ENCODE results near the gene RNF182.
"Not testable (repeated sequence)": the region's sequence is repeated elsewhere in the genome, so short reads cannot be mapped to it uniquely, and the experiment has no call there.

RNF182 gene

DNA sequence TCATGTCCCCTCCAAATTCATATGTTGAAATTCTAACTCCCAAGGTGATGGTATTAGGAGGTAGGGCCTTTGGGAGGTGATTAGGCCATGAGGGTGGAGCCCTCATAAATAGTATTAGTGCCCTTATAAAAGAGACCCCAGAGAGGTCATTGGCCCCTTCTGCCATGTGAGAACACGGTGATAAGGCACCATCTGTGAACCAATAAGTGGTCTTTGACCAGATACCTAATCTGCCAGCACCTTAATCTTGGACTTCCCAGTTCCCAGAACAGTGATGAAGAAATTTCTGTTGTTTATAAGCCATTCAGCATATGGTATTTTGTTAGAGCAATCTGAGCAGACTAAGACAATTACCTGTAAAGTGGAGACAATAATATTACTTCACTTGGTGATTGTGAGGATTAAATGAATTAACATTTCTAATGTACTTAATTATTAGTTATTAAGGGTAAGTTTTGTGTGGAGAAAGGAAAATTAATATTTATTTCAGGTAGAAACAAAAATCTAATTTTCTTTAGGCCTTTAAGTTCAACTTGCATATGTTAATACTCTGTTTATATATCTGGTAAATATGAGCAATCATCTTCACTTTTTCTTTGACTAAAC, 7.1 kb downstream of the RNF182 start:
- Histone ChIP-seq H3K4me1 (ENCODE audit: control insufficient read depth, insufficient read depth, low read length) (no peaks in the 10 kb centered on the region; the same call in 1 of the 2 replicates), H3K36me3 (ENCODE audit: control insufficient read depth, insufficient read depth, low read length) (no peaks in the 10 kb centered on the region), H3K27me3 (ENCODE audit: control insufficient read depth, insufficient read depth, low read length) (no peaks in the 10 kb centered on the region), H3K9me3 (ENCODE audit: control insufficient read depth, insufficient read depth, low read length) (no peaks in the 10 kb centered on the region), H3K4me3 (ENCODE audit: low read length) (no peak overlapping the region), H3K27ac (ENCODE audit: low read length) (no peak overlapping the region)
- no peak for DNase-seq (ENCODE audit: low read depth, low spot score)
- no CpG with 5 or more reads among the region's 1 CpG for whole genome bisulfite sequencing (ENCODE audit: insufficient coverage, insufficient read length)

DNA sequence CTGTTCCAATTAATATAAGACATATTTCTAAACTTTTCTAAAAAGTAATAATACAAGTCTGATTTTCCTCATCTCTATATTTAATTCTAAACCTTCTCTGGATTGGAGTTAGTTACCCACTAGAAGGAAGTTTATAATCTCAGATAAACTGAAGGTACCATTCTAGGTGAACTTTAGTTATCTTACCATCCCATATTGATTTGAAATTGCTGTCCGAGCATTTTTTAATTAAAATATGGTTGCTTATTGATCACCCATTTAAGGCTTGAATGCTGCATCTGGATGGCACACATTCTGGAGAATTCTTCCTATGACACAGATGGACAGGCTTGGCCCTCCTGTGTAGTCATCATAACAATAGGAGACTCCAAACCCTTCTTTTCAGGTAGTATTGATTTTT, 8.0 kb downstream of the RNF182 start:
- WGBS (ENCODE audit: insufficient coverage, insufficient read length), result no CpG with 5 or more reads among the region's 1 CpG
- H3K4me3 ChIP-seq (ENCODE audit: low read length), result no peak overlapping the region
- no peaks in the 10 kb centered on the region; the same call in 1 of the 2 replicates for H3K4me1 ChIP-seq (ENCODE audit: control insufficient read depth, insufficient read depth, low read length)
- no peak overlapping the region for H3K27ac ChIP-seq (ENCODE audit: low read length)
- no peaks in the 10 kb centered on the region for H3K36me3 ChIP-seq (ENCODE audit: control insufficient read depth, insufficient read depth, low read length)
- no peaks in the 10 kb centered on the region for H3K9me3 ChIP-seq (ENCODE audit: control insufficient read depth, insufficient read depth, low read length)
- DNase-seq (ENCODE audit: low read depth, low spot score), result no peak
- no peaks in the 10 kb centered on the region for H3K27me3 ChIP-seq (ENCODE audit: control insufficient read depth, insufficient read depth, low read length)

DNA sequence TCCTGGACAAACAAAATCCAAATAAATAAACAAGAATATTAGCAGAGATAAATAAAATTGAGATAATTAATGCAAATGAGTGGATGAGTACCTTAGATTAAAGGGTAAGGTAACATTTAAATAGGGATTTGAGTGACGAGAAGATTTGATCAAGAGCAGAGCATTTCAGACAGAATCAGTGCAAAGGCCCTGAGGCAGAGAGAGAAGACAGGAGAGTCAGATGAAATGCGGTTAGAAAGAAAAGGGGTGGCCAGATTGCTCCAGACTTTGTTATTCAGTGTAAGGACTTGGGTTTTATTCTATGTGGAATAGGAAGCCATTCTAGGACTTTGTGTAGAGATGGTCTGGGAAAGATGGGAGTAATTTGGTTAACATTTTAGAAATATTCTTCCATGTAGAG, 10.0 kb downstream of the RNF182 start:
- 100% methylated on average over 1 of the region's 2 CpGs for WGBS (ENCODE audit: insufficient coverage, insufficient read length)
- Histone ChIP-seq H3K36me3 (ENCODE audit: control insufficient read depth, insufficient read depth, low read length) (no peaks in the 10 kb centered on the region), H3K4me3 (ENCODE audit: low read length) (no peak overlapping the region), H3K27ac (ENCODE audit: low read length) (no peak overlapping the region), H3K27me3 (ENCODE audit: control insufficient read depth, insufficient read depth, low read length) (no peaks in the 10 kb centered on the region), H3K9me3 (ENCODE audit: control insufficient read depth, insufficient read depth, low read length) (no peaks in the 10 kb centered on the region), H3K4me1 (ENCODE audit: control insufficient read depth, insufficient read depth, low read length) (no peaks in the 10 kb centered on the region)
- no peak for DNase-seq (ENCODE audit: low read depth, low spot score)

DNA sequence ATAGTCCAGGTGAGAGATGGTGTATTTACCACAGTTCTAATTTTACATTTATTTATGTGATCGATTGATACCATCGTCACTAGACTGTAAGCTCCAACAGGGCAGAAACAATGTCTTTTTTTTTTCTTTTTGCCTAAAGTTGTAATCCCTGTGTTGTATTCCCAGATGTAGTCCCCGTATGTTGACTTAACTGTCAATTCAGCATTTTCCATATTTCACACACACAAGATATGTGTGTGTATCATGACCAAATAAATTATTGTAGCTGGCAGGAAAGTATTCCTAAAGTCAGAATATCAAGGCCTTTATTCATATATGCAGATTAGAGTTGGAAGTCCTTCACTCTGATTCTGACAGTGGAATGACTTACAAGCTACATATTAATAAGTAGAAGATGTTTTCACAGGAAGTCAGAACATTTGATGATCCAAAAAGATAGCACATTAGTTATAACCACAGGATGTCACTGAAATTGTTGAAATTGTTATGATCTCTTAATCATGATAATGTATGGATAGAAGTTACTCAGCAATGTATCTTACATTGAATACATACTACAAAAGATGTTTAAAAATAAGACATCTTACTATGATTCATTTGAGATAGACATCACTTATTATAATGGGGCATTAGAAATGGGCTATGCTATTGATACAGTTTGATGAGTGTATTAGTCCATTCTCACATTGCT, 10.6 kb downstream of the RNF182 start:
- WGBS (ENCODE audit: insufficient coverage, insufficient read length), result no CpG with 5 or more reads among the region's 3 CpGs
- Histone ChIP-seq H3K36me3 (ENCODE audit: control insufficient read depth, insufficient read depth, low read length) (no peaks in the 10 kb centered on the region), H3K9me3 (ENCODE audit: control insufficient read depth, insufficient read depth, low read length) (no peaks in the 10 kb centered on the region), H3K27ac (ENCODE audit: low read length) (no peak overlapping the region), H3K27me3 (ENCODE audit: control insufficient read depth, insufficient read depth, low read length) (no peaks in the 10 kb centered on the region), H3K4me3 (ENCODE audit: low read length) (no peak overlapping the region), H3K4me1 (ENCODE audit: control insufficient read depth, insufficient read depth, low read length) (no peaks in the 10 kb centered on the region)
- no peak for DNase-seq (ENCODE audit: low read depth, low spot score)

DNA sequence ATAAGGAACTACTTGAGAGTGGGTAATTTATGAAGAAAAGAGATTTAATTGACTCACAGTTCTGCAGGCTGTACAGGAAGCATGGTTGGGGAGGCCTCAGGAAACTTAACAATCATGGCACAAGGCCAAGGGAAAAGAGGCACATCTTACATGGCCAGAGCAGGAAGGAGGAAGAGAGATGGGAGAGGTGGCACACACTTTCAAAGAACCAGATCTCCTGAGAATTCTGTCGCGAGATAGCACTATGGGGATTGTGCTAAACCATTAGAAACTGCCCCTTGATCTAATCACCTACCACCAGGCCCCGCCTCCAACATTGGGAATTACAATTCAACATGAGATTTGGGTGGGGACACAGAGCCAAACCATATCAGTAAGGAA, 11.1 kb downstream of the RNF182 start:
- H3K36me3 ChIP-seq (ENCODE audit: control insufficient read depth, insufficient read depth, low read length); H3K4me1 ChIP-seq (ENCODE audit: control insufficient read depth, insufficient read depth, low read length); H3K4me3 ChIP-seq (ENCODE audit: low read length); H3K27ac ChIP-seq (ENCODE audit: low read length); H3K9me3 ChIP-seq (ENCODE audit: control insufficient read depth, insufficient read depth, low read length); H3K27me3 ChIP-seq (ENCODE audit: control insufficient read depth, insufficient read depth, low read length); DNase-seq (ENCODE audit: low read depth, low spot score): not testable (repeated sequence)
- WGBS (ENCODE audit: insufficient coverage, insufficient read length), result no CpG with 5 or more reads among the region's 3 CpGs

DNA sequence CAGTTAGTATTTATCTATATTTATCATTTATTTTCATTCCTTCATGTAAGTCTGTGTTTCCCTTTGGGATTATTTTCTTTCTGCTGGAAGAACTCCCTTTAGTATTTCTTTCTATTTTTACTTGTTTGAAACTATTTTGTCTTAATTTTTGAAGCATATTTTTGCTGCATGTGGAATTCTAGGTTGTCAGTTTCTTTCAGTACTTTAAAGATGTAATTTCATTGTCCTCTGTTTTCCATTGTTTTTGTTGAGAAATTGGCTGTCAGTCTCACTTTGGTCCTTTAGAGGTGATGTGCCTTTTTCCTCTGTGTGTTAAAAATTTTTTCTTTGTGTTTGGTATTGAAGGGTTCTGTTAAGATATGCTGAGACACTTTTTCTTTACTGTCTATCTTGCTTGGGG, 17.1 kb downstream of the RNF182 start:
- no peak for DNase-seq (ENCODE audit: low read depth, low spot score)
- Histone ChIP-seq H3K27ac (ENCODE audit: low read length) (no peak overlapping the region), H3K9me3 (ENCODE audit: control insufficient read depth, insufficient read depth, low read length) (no peaks in the 10 kb centered on the region), H3K36me3 (ENCODE audit: control insufficient read depth, insufficient read depth, low read length) (no peaks in the 10 kb centered on the region), H3K4me1 (ENCODE audit: control insufficient read depth, insufficient read depth, low read length) (no peaks in the 10 kb centered on the region; the same call in 1 of the 2 replicates), H3K27me3 (ENCODE audit: control insufficient read depth, insufficient read depth, low read length) (no peaks in the 10 kb centered on the region), H3K4me3 (ENCODE audit: low read length) (no peak overlapping the region)

DNA sequence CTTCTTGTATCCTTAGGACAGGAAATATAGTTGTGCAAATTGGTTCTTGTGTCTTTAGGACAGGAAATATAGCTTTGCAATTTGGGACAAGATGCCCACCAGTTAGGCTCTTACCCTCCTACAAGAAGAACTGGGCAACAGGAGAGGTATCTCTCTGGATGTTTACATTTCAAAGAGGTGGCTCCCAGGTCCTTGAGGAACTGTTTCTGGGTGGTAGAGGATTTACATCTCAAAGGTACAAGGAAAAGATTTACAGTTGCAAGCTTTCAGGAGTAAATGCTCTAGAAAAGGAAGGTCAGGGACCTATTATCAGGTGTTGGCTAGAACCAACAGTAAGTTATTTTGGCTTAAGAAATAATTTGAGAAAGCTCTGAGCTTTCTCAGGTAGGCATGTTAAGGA, 19.2 kb downstream of the RNF182 start:
- Histone ChIP-seq H3K27me3 (ENCODE audit: control insufficient read depth, insufficient read depth, low read length) (no peaks in the 10 kb centered on the region), H3K9me3 (ENCODE audit: control insufficient read depth, insufficient read depth, low read length) (no peaks in the 10 kb centered on the region; the same call in 1 of the 2 replicates), H3K27ac (ENCODE audit: low read length) (no peak overlapping the region), H3K4me1 (ENCODE audit: control insufficient read depth, insufficient read depth, low read length) (no peaks in the 10 kb centered on the region; the same call in 1 of the 2 replicates), H3K36me3 (ENCODE audit: control insufficient read depth, insufficient read depth, low read length) (no peaks in the 10 kb centered on the region), H3K4me3 (ENCODE audit: low read length) (no peak overlapping the region)
- no peak for DNase-seq (ENCODE audit: low read depth, low spot score)

DNA sequence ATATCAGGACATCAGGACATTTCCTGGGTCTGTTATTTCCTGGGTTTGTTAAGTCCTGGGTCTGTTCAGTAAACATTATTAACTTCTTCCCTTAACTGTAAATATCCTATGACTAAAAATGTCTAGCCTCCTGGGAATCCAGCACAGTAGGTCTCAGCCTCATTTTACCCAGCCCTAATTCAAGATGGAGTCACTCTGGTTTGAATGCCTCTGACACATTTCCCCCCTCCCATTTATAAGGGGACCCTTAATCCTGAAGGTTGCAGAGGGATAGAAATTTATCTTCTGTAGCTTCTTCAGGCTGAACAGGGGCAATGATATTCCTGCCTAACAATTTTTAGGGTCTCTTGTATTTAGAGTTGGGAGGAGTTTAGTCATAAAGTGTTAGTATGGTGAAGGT, 21.8 kb downstream of the RNF182 start:
- Histone ChIP-seq H3K36me3 (ENCODE audit: control insufficient read depth, insufficient read depth, low read length) (no peaks in the 10 kb centered on the region), H3K27ac (ENCODE audit: low read length) (no peak overlapping the region), H3K4me1 (ENCODE audit: control insufficient read depth, insufficient read depth, low read length) (no peaks in the 10 kb centered on the region; the same call in 1 of the 2 replicates), H3K9me3 (ENCODE audit: control insufficient read depth, insufficient read depth, low read length) (no peaks in the 10 kb centered on the region; the same call in 1 of the 2 replicates), H3K27me3 (ENCODE audit: control insufficient read depth, insufficient read depth, low read length) (no peaks in the 10 kb centered on the region), H3K4me3 (ENCODE audit: low read length) (no peak overlapping the region)
- DNase-seq (ENCODE audit: low read depth, low spot score), result no peak

DNA sequence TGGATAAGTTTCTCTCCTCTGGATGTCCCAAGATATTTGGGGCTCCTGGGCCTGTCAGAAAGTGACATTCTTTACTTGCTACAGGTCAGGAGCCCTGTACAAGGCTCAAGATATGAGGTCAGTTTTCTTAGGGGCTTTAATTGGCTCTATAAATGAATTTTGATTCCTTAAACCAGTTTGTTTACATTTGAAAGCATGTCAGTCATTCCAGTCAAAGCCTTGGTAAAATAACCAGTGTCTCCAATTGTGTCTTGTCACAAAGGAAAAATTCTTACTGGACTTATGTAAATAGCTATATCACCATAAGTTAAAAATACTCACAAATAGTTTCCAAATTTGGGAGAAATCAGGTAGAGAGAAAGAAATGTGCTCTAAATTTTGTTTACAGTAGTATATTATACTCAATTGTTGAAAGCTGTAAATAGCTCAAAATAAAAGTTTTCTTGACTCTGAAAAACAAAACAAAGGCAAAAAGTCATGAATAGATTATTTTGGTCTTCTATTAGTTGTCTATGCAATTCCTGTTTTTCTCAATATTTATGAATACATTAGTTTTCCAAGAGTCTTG, 22.9 kb downstream of the RNF182 start:
- Histone ChIP-seq H3K4me3 (ENCODE audit: low read length) (no peak overlapping the region), H3K27ac (ENCODE audit: low read length) (no peak overlapping the region), H3K4me1 (ENCODE audit: control insufficient read depth, insufficient read depth, low read length) (no peaks in the 10 kb centered on the region; the same call in 1 of the 2 replicates), H3K9me3 (ENCODE audit: control insufficient read depth, insufficient read depth, low read length) (no peaks in the 10 kb centered on the region; the same call in 1 of the 2 replicates), H3K36me3 (ENCODE audit: control insufficient read depth, insufficient read depth, low read length) (no peaks in the 10 kb centered on the region), H3K27me3 (ENCODE audit: control insufficient read depth, insufficient read depth, low read length) (no peaks in the 10 kb centered on the region)
- DNase-seq (ENCODE audit: low read depth, low spot score), result no peak

DNA sequence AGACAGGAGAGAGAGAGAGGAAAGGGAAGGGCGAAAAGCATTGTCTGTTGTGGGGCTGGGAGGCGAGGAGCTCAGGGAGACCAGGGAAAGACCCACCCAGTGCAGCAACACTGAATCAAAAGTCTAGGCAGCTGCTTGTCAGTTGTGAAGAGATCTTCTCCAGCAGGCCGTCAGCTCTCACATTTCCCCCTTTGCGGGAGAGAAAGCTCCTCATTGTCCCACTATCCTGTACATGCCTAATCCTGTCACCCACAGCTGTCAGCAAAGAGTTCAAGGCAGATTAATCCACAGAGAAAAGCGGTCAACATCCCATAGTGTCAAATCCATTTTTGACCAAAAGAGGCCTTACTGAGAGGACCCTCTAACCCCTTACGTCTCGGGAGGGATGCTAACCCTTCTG, 27.3 kb downstream of the RNF182 start:
- H3K9me3 ChIP-seq (ENCODE audit: control insufficient read depth, insufficient read depth, low read length), result no peaks in the 10 kb centered on the region; the same call in 1 of the 2 replicates
- no peak for DNase-seq (ENCODE audit: low read depth, low spot score)
- no peaks in the 10 kb centered on the region for H3K36me3 ChIP-seq (ENCODE audit: control insufficient read depth, insufficient read depth, low read length)
- H3K27me3 ChIP-seq (ENCODE audit: control insufficient read depth, insufficient read depth, low read length), result no peaks in the 10 kb centered on the region
- no CpG with 5 or more reads among the region's 7 CpGs for WGBS (ENCODE audit: insufficient coverage, insufficient read length)
- H3K4me3 ChIP-seq (ENCODE audit: low read length), result no peak overlapping the region
- H3K4me1 ChIP-seq (ENCODE audit: control insufficient read depth, insufficient read depth, low read length), result 0 out of 2 replicates have a peak, but pooled peaks cover 2% of the 10 kb centered on the region
- H3K27ac ChIP-seq (ENCODE audit: low read length), result no peak overlapping the region
